NCI-H2081 treated with DMSO at 0.1 percent for 48 hours (cell line): ENCODE data around the gene SLC66A1.

ENCODE experiments used
- DNase-seq: peaks from one replicate; lab custom pipeline; 2025; lab: John Stamatoyannopoulos, UW

SLC66A1 gene

GRCh38 chr1:19325958-19326747 lies 14.0 kb downstream of the SLC66A1 start:
- no peak for DNase-seq

GRCh38 chr1:19326748-19327065 lies 14.6 kb downstream of the SLC66A1 start:
- no peak for DNase-seq

GRCh38 chr1:19327301-19327700 lies 15.2 kb downstream of the SLC66A1 start:
- DNase-seq = no peak

DNA sequence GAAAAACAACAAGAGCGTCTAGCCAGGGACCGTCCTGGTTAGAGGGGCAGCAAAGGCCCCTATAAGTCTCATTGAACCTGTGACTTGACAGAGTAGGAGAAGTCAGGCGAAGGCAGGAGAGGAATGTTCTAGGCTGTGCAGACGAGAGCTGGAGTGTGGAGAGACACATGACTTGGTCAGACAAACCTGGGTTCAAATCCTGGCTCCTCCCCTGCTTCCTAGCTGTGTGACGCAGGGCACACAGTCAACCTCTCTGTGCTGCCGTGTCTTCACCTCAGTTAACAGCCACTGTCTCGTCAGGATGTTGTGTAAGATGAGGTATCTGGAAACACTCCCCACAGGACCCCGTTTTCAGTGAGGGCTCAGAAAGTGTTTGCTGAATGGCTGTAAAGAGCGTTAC lies 15.6 kb downstream of the SLC66A1 start:
- DNase-seq = no peak

GRCh38 chr1:19328486-19328885 lies 16.4 kb downstream of the SLC66A1 start:
- no peak for DNase-seq

GRCh38 chr1:19329188-19329587 lies 17.1 kb downstream of the SLC66A1 start:
- no peak for DNase-seq

DNA sequence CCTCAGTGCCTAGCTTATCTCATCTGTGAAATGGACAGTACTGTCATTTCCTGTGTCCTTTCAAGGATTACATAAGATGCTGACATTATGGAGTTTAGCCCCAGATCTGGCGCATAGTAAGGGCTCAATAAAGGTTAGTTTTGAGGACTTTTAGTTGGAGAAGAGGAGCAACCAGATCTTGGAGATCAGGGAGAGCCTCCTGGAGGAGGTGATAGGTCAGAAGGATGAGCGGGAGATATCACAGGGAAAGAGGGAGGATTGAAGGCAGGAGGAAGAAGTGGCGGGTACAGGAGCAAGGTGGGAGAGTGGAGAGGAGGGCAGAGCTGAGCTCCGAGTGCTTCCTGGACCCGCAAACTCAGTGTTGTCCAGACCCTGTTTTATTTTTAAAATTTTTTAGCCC lies 17.5 kb downstream of the SLC66A1 start:
- DNase-seq = no peak

DNA sequence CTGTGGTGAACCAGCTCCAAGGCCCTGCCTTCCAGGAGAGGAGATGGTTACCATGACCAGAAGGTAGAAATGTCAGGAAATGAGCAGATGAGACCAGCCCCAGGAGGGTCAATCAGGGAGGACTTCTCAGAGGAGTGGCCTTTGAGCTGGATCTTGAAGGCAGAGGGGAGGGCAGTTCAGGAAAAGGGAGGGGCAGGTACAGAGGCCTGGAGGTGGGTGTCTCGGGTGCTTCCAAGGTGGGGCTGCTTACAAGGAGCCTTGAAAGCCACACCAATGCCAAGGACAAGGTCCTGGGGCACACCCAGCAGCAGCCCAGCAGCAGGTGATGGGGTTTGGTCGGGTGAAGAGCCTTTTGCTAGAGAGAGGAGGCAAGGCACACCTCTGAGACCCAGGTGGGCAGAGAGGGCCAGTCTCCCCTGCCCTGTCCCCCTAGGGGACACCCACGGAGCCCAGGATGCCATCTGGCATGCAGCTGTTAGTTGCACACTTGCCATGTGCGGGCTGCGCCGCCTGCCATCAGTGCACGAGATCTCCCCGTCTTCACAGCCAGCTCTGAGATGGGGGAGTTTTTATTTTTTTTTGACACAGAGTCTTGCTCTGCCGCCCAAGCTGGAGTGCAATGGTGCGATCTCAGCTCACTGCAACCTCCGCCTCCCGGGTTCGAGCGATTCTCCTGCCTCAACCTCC lies 18.5 kb downstream of the SLC66A1 start:
- DNase-seq = no peak

DNA sequence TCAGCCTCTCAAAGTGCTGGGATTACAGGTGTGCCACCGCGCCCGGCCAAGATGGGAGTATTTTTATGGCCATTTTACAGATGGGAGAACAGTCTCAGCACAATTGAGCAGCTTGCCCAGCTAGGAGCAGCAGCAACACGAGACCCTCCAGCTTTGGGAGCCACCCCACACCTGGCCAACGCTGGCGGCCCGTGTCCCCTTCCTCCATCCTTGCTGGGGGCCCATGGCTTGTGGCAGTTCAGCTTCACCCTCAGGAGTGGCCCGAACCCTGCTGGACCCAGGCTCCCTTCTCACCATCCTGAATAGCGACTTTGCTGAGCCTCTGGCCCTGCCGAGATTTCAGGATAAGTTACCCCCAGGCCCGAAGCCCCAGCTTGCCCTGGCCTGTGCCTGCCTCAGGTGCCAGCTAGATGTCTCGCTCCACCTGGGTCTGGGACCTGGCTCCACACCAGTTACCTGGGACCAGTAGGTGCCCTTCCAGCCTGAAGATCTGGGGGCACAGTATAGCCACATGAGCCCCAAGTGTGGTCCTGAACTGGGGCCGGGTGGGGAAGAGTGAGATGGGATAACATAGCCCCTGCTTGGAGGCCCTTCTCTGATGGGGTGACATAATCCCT lies 19.2 kb downstream of the SLC66A1 start:
- DNase-seq = no peak

GRCh38 chr1:19332832-19333231 lies 20.7 kb downstream of the SLC66A1 start:
- no peak for DNase-seq

GRCh38 chr1:19333587-19334354 lies 21.6 kb downstream of the SLC66A1 start:
- no peak for DNase-seq

DNA sequence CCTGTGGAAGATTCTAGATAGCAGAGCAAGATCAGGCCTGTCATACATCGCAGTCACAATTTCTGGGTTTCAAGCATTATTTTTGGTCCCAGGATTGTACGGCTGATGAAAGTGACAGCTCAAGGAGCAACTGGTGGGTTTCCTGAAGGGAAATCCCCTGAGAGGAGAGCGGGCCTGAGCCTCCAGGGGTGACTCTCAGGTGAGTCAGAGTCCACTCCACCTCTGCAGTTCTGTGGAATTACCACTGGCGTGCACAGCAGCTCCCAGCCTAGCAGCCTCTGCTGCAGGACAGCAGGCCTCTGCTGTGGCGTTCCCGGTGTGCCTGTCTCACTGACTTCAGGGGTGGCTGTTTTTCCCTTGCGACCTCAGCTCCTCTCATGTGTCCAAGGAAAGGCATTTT lies 24.4 kb downstream of the SLC66A1 start:
- DNase-seq = no peak

DNA sequence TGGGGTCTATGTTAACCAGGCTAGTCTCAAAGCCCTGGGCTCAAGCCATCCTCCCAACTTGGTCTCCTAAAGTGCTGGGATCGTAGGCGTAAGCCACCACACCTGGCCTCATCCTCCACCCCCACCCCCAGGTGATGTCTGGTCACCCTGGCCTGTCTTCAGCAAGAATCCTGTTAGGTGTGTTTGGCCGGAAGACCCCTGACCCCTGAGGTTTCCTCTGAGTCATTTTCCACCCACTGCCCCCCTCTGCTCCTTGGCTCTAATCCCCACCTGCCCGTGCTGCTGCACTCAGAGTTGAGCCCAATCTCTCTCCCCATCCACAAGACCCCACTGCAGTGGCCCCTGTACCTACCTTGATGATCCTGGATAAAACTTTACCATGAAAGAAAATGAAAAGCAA lies 25.2 kb downstream of the SLC66A1 start:
- DNase-seq = no peak

- DNase-seq = no peak
These were observed 26.2 kb downstream of the SLC66A1 start for GRCh38 chr1:19338323-19338762.

DNA sequence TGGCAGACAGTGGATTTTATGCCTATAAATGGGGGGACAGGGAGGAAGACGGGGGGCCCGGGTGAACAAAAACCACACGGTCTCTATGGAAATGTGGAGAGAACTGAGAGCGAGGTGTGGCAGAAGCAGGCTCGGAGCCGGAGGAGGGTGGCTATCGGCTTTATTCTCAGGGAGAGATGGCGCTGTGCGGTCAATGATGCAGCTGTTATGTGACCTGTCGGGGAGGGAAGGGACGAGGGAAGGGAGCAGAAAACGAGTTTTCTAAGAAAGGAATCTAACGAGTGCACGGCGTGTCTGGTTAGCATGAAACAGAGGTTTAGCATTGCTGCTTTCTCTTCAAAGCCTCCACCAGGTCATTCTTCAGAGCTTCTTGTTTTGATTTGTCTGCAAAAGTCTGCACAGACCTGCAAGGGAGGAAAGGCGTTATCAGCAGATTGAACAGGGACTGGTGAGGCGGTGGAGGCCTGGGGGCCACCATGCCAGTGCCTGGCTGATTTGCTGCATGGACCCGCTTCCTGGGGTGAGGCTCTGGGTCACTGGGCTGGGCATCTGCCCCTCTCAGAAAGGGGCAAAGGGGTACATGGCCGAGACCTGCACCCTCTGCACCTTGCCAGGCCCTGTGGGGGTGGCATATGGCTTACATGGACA lies 27.2 kb downstream of the SLC66A1 start:
- DNase-seq = no peak

DNA sequence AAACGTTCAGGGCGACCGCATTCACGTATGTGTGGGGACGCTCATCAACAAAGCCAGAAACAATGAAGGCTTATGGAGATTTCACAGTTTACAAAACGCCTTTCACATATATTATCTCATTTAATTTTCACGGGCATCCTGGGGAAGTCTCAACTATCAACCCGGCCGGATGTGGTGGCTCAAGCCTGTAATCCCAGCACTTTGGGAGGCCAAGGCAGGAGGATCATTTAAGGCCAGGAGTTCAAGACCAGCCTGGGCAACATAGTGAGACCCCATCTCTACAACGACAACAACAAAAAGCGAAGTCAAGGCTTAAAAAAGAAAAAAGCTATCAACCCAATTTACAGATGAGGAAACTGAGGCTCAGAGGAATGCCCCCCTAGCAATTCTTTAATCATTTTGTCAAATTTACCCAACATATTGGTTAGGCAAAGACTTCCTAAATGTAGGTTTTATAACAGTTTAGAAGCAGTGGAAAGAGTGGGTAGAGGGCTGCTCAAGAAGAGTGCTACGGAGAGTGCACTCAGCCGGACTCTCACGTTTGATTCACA lies 28.3 kb downstream of the SLC66A1 start:
- DNase-seq = no peak

DNA sequence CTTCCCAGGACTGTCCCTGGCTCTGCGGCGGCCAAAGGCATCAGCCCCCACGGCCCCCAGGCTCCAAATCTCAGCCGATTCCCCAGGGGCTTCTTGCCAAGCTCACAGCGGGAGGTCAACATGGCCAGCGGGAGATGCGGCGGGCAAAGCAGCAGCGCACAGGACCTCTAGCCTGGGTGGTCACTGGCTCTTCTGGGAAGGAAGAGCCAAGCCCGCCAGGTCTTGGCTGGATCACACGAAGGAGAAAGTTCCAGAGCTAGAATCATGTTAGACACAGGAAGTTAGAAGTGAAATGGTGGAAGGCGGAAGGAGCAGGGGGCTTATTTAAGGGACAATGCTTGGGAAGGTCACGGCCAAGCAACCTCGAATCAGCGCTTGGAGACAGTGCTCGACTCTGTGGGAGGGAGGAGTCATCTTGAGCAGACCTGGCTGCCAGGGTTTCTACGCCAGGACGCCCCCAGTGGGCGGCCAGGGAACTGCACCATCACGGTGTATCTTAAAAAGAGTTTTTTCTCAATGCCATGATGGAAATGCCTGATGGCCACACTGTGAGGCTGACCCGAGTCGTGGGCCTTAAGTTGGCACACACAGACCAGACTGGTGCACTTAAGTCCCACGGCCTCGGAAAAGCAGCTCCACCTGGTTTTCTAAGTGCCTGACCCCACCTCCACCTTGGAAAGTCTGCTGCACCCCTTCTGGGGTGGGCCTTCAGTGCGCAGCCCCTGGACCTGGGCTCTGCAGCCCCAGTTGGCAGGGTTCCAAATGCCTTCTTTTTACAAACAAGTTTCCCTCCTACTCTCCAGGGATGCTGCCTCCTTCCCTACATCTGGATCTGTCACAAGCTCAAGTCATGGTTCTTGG lies 29.3 kb downstream of the SLC66A1 start:
- no peak for DNase-seq

GRCh38 chr1:19342062-19342750 lies 30.1 kb downstream of the SLC66A1 start:
- DNase-seq = no peak

GRCh38 chr1:19342894-19343616 lies 30.9 kb downstream of the SLC66A1 start:
- no peak for DNase-seq
